ENCODE measurements around the gene CABP4.
"Not testable (repeated sequence)": the region's sequence is repeated elsewhere in the genome, so short reads cannot be mapped to it uniquely, and the experiment has no call there.

Gene CABP4

DNA sequence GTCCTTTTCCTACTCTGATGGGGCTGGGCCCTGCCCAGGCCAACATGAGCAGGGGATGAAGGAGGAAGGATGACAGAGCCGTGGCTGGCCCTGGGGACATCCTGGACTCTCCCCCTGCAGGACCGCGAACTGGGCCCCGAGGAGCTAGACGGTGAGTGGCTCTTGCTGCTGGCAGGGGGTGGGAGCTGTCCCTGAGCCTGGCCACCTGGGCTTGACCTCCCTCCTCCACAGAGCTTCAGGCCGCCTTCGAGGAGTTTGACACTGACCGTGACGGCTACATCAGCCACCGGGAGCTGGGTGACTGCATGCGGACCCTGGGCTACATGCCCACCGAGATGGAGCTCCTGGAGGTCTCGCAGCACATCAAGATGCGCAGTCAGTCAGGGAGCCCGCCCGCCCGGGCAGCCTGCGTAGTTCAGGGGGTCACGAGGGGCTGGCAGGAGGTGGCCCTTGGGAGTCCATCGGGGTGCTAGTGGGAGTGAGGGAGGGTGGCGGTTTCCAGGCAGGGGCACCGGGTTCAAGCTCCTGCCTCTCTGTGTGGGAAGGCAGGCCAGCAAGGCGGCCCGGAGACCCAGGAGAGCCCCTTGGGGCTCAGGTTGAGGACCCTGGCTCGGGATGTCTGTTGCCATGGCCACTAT, 1.0 kb downstream of the CABP4 start:
- DNase-seq = no peak

DNA sequence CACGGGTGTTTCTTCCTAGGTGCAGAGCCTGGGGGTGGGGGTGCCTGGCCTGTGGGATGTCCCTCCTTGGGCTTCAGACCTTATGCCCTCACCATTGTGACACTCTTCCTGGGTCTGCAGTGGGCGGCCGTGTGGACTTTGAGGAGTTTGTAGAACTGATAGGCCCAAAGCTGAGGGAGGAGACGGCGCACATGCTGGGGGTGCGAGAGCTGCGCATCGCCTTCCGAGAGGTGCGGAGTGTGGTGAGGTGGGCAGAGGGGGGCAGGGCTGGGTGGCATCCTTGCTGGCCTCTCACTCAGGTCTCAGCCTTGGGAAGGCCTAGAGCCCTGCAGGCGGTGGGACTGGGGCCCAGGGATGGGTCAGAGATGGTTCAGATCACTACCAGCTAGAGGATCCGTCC, 2.3 kb downstream of the CABP4 start:
- no peak for DNase-seq

DNA sequence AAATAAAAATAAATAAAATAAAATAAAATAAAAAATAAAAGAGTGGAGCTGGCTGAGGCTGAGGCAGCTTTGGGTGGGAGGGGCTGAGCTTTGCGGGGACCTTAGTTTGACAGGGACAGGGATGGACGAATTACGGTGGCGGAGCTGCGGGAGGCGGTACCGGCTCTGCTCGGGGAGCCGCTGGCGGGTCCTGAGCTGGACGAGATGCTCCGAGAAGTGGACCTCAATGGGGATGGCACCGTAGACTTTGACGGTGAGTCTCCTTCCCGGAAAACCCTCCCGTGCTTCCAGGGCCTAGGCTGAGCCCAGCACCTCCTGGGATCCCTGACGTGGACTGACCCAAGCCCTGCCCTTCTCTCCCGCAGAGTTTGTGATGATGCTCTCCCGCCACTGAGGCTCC, 3.1 kb downstream of the CABP4 start:
- no peak for DNase-seq

DNA sequence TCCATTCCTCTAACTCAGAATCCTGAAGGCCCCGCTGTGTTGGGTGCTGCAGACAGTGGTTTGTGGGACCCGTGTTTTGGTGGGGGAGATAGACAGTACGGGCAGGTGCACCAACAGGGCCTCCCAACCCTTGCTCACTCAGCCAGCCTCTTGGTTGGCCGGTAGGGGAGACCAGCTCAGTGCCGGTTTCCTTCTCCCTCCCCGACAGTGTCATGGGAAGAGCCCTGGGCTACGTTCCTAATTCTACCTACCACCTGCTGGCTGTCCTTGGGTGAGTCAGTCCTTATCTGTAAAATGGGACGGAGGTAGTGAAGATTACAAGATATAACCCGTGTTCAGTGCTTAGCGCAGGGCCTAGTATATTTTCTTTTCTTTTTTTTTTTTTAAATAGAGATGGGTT, 8.0 kb downstream of the CABP4 start:
- DNase-seq = no peak

DNA sequence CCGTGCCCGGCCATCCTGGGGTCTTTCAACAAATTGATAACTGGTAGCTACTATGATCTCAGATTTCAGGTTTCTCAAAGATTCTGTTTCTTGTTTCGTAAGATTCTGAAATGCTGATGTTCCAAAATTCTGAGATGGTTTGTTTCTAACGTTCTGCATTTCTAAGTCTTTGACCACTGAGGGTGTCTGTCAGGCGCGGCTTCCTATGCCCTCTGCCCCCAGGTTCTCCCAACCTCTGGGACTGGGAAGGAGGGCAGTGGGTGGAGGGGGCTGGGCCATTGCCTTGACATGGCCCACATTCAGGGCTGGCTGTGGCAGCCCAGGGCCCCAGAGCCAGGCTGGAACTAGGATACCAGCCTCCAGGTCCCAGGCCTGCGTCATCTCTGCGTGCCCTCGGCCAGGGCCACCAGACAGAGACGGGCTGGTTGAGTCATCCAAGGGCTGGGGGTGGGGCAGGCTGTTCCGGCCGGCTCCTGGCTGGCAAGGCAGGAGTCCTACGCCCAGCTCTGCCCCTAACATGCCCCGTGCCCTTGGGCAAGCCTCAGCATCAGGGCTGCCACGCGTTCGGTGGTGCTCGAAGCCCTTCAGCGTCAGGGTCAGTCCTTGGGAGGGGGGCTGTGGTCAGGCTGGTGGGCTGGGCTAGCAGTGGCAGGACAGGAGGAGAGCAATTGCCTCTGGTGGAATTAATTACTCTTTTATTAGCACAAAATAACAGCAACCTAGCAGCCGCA, 8.7 kb downstream of the CABP4 start:
- DNase-seq = no peak

DNA sequence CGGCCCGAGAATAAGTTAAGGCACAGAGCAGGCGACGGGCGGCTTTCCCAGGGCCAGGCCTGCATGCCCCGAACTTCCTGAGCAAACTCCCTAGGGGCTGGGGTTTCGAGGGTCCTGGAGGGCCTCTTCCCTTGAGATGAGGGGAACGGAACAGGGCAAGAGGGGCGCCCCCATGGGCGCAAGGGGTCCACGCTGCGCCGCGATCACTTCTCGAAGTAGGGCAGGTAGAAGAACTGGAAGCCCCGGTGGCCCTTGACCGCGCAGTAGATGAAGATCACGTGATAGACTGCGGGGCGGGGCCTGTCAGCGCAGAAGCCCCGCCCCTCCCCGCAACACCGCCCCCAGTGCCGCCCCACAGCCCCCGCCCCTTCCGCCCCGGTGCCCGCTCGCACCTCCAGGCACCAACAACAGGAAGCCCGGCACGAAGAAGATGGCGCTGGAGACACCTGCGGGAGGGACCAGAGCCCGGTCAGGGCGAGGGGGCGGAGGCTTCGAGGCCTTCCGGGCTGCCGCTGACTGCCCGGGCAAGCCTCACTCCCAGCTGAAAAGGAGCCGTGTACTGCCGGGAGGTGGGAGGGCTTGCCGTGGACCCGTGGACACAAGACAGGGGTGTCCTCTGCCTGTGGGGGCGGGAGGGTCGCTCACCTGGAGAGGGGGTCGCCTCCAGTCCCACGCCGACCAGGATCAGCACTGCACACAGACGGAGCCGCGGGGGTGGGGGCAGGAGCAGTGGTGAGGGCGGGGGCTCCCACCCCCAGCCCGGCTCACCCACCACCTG, 9.4 kb downstream of the CABP4 start:
- no peak for DNase-seq

DNA sequence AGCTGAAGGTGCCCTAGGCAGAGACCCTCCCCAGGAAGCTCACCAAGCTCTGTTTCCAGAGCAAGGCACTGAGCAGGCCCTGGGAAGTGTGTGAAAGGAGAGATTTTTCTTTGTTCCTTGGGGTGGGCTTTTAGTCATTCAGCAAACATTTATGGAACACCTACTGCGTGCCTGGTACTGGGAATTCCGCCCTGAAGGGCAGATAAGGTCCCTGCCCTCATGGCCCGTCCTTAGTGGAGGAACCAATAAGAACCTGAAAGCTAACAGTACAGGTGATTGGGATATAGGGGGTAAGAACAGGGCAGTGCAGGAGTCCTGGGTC, 10.0 kb downstream of the CABP4 start:
- no peak for DNase-seq

DNA sequence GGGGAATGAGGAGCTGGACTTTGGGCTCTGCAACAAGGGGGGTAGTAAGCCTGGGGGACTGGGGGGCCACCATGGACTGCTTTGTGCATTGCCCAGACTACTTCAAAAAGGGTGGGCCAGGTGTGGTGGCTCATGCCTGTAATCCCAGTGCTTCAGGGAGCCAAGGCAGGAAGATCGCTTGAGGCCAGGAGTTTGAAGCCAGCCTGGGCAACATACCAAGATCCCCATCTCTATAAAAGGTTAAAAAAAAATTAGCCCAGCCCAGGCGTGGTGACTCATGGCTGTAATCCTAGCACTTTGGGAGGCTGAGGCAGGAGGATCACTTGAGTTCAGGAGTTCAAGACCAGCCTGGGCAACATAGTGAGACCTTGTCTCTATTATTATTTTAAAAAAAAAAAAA, 10.4 kb downstream of the CABP4 start:
- not testable (repeated sequence) for DNase-seq

DNA sequence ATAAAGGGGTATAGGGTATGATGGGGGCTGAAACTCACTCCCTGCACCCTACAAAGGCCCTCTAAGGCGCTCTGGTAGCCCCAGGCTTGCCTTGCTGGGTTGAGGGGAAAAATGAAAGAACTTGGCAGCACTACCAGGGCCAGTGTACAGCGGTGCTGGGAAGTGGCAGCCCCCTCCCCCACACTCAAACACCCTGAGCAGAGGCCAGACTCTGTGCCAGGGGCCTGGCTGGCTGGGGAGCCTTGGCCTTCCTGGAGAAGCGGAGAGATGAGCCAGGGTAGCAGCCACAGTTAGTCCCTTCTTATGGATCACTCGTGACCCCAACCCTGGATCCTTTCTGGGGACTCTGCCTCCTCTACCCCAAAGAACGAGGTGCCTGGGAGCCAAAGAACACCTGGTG, 11.2 kb downstream of the CABP4 start:
- no peak for DNase-seq

DNA sequence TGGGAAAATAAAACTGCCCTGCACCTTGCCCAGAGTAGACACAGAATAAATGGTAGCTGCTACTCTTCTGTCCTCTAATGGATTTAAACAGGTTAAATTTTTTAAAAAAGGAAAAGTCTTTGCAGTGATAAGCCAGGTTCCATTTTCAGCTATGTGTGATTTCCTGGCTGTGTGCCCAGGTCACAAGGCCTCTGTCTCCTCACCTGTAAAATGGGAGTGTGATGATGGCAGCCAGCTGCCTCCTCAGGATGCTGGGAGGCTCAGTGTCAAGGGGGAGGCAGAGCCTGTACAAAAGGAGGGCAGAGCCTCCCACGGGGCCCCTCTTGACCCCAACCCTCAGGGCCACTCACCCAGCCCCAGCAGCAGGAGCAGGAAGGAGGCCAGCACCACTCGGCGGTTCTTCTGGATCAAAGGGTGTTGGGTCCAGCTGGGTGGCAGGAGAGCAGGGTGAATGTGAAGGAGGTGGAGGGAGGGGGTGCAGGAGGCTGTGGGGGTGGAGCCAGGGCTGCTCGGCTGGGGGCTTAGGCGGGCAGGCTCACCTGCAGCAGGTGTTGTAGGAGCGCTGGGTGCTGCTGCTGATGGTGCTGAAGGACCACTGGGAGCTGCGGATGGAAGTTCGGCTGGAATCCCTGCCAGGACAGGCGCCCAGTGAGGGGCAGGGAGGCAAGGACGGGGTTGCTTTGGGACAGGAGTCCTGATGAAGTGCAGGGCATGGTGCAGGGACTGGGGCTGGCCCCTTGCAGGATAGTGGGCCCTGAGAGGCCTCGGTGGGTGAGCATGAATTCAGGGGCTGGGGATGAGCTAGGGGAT, 12.0 kb downstream of the CABP4 start:
- DNase-seq = no peak

DNA sequence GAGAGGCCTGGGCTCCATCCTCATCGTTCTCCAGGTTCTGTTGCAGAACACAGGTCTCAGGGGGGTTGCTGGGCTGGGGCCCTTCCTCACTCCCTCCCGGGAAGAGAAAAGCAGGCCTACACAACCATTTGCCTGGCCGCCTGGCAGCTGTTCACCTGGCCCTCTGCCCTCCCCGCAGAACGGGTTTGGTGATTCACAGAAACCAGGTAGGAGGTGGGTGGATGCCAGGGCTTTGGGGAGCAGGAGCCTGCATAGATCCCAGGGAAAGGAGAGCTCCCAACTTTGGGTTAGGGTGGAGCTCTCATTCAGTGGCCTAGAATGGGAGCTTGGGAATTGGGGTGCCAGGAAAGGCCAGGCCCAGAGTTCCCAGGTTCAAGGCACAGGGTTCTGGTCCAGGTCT, 12.9 kb downstream of the CABP4 start:
- DNase-seq = no peak

DNA sequence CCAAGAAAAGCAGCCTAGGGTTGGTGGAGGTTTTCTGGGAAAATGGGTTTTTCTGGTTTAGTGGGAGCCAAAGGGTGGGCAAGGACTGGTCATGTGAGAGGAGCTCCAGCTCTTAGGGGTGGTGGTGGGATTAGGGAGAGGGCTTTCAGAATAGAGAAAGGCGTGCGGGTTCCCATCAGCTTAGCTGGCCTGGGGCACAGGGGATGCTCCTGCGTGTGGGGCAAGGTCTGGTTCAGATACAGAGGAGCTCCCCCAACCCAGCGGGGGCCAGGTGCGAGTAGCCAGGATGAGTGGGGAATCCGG, 13.3 kb downstream of the CABP4 start:
- no peak for DNase-seq

DNA sequence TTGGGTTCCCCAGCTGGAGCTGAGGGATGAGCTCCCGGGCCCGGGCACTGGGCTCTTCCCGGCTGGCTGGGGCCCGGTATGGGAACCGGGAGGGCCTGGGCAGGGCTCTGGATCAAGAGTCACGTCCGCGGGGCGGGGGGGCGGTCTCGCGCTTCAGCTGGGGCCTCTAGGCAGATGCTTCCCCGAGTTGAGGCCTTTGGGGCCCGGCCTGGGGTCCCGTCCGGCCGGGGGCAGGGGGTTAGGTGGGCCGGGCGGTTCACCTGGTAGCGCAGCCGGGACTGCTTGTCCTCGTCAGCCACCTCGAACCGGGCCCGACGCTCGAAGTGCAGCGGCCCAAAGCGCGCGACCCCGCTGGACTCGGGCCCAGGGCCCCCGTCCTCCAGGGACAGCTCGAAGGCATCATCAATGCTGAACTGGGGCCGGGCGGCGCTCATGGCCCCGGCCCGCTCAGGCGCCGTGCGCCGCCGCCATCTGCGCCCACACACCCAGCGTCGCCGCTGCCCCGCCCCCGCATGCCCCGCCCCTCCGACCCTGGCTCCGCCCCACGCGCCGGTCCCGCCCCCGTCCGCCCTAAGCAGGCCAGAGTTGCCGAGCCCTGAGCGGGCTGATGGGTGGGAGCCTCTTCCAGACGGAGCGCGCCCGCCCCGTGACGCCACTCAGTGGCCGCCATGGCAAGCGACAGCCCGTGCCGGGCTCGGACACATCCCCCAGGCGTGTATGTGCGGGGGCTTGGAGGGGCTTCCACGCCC, 13.8 kb downstream of the CABP4 start, which contains the start of gene TMEM134:
Gene TMEM134, minus strand, starts transcription at position 493 of the 749 bp plus-strand sequence. Its CDS starts 59 bp downstream, at position 434.
- peak; percentile 14 for DNase-seq

DNA sequence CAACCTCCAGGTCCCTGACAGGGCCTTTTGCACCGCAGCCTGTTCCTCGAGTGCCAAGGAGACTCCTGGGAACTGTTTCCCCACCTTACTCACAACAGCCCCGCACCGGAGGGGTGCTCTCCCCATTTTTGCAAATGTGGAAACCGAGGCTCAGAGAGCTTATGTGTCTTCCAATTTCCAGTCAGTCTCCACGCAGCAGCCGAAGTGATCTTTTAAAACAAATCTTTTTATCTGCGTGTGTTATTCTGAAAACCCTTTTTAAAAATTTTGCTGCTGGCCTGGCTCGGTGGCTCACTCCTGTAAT, 14.3 kb downstream of the CABP4 start:
- DNase-seq = no peak

DNA sequence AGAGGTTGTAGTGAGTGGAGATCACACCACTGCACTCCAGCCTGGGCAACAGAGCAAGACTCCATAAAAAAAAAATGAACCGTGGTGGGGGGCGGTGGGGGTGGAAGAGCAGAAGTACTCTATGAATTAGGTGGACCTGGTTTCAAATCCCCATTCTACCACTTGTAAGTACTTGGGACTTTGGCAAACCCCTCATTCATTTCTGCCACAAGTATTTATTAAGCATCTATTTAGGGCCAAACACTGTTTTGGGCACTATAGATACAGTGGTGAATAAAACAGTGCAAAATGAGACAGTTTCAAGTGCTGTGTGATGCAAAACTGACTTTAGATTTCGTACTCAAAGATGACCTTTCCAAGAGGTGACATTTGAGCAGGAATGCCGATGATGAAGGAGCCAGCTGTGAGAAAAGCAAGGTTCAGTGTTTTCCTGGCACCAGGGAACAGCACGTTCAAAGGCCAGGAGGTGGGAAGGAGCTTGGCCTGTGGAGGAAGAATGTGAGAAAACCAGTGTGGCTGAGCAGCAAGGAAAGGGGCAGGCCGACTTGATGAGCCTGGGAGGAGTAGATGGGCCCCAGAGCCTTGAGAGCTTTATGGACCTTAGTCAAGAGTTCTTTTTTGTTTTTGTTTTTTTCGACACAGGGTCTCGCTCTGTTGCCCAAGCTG, 15.3 kb downstream of the CABP4 start:
- no peak for DNase-seq

DNA sequence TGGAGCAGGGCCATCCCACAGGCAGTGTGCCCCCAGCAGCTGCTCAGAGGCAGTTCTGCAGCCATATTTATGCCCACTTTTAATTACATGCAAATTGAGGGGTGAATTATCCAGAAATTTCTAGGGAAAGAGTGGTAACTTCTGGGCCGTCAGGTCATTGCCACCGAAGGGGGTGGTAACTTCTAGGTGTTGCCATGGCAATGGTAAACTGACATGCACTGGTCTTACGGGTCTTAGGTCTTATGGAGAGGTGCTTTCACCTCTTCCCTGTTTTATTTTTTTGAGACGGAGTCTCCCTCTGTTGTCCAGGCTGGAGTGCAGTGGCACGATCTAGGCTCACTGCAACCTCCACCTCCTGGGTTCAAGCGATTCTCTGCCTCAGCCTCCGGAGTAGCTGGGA, 17.7 kb downstream of the CABP4 start:
- DNase-seq = no peak

DNA sequence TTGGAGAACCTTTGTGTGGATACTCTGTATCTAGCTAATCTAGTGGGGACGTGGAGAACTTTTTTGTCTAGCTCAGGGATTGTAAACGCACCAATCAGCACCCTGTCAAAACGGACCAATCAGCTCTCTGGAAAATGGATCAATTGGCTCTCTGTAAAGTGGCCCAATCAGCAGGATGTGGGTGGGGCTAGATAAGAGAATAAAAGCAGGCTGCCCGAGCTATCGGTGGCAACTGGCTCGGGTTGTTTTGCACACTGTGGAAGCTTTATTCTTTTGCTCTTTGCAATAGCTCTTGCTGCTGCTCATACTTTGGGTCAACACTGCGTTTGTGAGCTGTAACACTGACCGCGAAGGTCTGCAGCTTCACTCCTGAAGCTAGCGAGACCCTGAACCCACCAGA, 21.5 kb downstream of the CABP4 start:
- not testable (repeated sequence) for DNase-seq

DNA sequence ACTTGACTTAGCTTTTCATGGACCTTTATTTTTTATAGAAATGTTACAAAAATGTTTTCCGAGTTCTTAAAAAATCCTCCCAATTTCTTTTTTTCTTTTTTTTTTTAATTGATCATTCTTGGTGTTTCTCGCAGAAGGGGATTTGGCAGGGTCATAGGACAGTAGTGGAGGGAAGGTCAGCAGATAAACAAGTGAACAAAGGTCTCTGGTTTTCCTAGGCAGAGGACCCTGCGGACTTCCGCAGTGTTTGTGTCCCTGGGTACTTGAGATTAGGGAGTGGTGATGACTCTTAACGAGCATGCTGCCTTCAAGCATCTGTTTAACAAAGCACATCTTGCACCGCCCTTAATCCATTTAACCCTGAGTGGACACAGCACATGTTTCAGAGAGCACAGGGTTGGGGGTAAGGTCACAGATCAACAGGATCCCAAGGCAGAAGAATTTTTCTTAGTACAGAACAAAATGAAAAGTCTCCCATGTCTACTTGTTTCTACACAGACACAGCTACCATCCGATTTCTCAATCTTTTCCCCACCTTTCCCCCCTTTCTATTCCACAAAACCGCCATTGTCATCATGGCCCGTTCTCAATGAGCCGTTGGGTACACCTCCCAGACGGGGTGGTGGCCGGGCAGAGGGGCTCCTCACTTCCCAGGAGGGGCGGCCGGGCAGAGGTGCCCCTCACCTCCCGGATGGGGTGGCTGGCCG, 22.3 kb downstream of the CABP4 start:
- DNase-seq = not testable (repeated sequence)

DNA sequence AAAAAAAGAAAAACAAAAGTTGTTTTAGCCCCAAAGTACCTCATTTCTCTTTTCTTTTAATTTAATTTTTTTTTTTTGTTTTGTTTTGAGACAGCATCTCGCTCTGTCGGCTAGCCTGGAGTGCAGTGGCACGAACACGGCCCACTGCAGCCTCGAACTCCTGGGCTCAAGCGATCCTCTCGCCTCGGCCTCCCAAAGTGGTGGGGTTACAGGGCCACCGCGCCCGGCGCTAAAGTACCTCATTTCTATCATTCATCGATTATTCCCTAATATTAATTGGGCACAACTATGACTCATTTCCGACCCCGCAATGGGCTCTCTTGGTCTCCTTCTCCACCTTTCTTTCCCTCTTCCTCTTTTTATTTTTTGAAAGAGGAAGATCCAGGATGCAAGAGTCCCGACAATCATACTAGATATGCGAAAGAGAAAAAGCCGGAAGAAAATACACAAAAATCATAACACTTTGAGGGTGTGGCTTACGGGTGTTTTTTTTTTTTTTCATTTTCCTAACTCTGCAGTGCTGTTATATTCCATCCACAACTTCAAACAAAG, 27.2 kb downstream of the CABP4 start:
- peak; percentile 69 for DNase-seq

DNA sequence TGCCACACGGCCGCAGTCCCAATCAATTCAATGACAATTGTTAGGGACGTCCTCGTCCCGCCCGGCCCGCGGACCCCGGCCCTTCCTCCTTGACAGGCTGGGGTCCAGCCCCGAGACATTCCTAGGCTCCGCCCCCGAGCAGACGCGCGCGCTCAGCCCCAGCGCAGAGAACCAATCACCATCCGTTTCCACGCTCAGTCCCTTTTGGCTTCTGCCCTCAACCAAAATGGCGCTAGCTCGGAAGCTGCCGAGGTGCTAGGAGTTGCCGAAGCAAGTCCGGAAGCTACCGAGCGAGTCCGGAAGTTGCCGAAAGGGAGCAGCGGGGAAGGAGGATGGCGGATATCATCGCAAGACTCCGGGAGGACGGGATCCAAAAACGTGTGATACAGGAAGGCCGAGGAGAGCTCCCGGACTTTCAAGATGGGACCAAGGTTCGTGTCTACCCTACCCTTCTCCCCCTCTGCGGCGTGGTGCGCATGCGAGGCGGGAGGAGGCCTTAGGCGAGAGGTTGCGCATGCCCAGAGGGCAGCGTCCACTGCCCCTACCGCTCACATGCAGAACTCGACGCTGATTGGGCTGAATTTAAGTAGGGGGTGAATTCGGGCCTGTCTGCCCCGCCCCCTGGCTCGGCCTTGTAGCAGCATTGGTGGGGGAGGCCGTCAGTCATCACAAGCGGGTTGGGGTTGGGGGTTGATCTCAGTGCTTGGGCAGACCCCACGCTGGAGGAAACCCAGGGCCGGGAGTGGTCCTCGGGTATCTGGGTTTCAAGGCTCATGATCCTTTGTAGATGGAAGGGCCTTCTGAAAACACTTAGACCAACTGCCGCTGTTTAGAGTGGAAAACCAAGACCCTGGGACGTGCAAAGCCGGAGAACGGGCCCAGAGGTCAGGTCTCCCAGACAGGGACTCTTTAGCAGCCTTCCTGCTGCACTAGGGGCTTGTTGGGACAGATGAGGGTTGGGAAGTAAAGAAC, 28.0 kb downstream of the CABP4 start, which contains the start of gene AIP:
Gene AIP, plus strand, starts transcription at position 200 of the 972 bp plus-strand sequence. Its CDS starts 133 bp downstream, at position 333.
- DNase-seq = peak; percentile 80

Data from SIG-M5 (cell line).